Measurements from ENCODE around the gene MEGF11. TPM values are rescaled to one million over a fixed set of nuclear protein-coding genes. Genes with fewer than 3 reads are reported as not detected.

The MEGF11 gene
- polyA plus RNA-seq, 3 donors, result not detected

GRCh38 chr15:66065325-66065724 is 188.2 kb downstream of the MEGF11 start:
- TF ChIP-seq CTCF (IDR thresholded peaks at IDR 0.05), result no peak
- Histone ChIP-seq H3K4me2 (replicated peaks; ENCODE audit: extremely low read depth, low read length, poor library complexity, severe bottlenecking) (no peak overlapping the region), H2AFZ (ENCODE audit: insufficient read depth, low read depth, low read length, poor library complexity, severe bottlenecking) (no peak overlapping the region), H3K36me3 (replicated peaks in 1 of 2; ENCODE audit: control insufficient read depth in 1 of 2, insufficient read depth in 2 of 2, low read length in 2 of 2) (no peaks in the 10 kb centered on the region), H3K9ac (ENCODE audit: insufficient read depth, low read length, poor library complexity, severe bottlenecking) (no peak overlapping the region), H3K27me3 (ENCODE audit: control insufficient read depth in 2 of 2, insufficient read depth in 2 of 2, low read length in 2 of 2) (no peaks in the 10 kb centered on the region), H3K79me2 (ENCODE audit: insufficient read depth, low read length) (no peaks in the 10 kb centered on the region), H3K27ac (ENCODE audit: low read depth in 1 of 2, low read length in 2 of 2) (no peak overlapping the region), H3K4me1 (ENCODE audit: control insufficient read depth in 1 of 2, insufficient read depth in 2 of 2, low read length in 2 of 2) (no peaks in the 10 kb centered on the region), H4K20me1 (ENCODE audit: insufficient read depth, low read length) (no peaks in the 10 kb centered on the region), H3K4me3 (replicated peaks in 1 of 3; ENCODE audit: low read depth in 2 of 3, low read length in 3 of 3) (no peak overlapping the region), H3K9me3 (replicated peaks in 1 of 2; ENCODE audit: control insufficient read depth in 1 of 2, insufficient read depth in 1 of 2, low read length in 2 of 2) (no peaks in the 10 kb centered on the region)
- WGBS (ENCODE audit: insufficient coverage), result 88% methylated on average over 2 of the region's 6 CpGs
- Mint-ChIP-seq H3K27me3 (ENCODE audit: low read depth in 3 of 3) (peaks cover 9 to 13% (median 9%) of the 10 kb centered on the region in 3 donors), H3K36me3 (no peaks in the 10 kb centered on the region), H3K4me1 (no peaks in the 10 kb centered on the region), H3K4me3 (no peak overlapping the region), H3K9me3 (peaks cover 0 to 8% (median 2%) of the 10 kb centered on the region in 7 donors), H3K27ac (no peak overlapping the region)
- intact Hi-C loops (cut with micrococcal nuclease), result no loop called here
- no peak for DNase-seq

- Histone ChIP-seq H3K4me3 (replicated peaks in 1 of 3; ENCODE audit: low read depth in 2 of 3, low read length in 3 of 3) (no peak overlapping the region), H3K27ac (ENCODE audit: low read depth in 1 of 2, low read length in 2 of 2) (no peak overlapping the region), H3K9me3 (replicated peaks in 1 of 2; ENCODE audit: control insufficient read depth in 1 of 2, insufficient read depth in 1 of 2, low read length in 2 of 2) (no peaks in the 10 kb centered on the region), H3K4me2 (replicated peaks; ENCODE audit: extremely low read depth, low read length, poor library complexity, severe bottlenecking) (no peak overlapping the region), H3K36me3 (replicated peaks in 1 of 2; ENCODE audit: control insufficient read depth in 1 of 2, insufficient read depth in 2 of 2, low read length in 2 of 2) (no peaks in the 10 kb centered on the region), H3K79me2 (ENCODE audit: insufficient read depth, low read length) (no peaks in the 10 kb centered on the region), H4K20me1 (ENCODE audit: insufficient read depth, low read length) (no peaks in the 10 kb centered on the region), H3K9ac (ENCODE audit: insufficient read depth, low read length, poor library complexity, severe bottlenecking) (no peak overlapping the region), H3K4me1 (ENCODE audit: control insufficient read depth in 1 of 2, insufficient read depth in 2 of 2, low read length in 2 of 2) (no peaks in the 10 kb centered on the region), H3K27me3 (ENCODE audit: control insufficient read depth in 2 of 2, insufficient read depth in 2 of 2, low read length in 2 of 2) (no peaks in the 10 kb centered on the region), H2AFZ (ENCODE audit: insufficient read depth, low read depth, low read length, poor library complexity, severe bottlenecking) (no peak overlapping the region)
- no peaks in the 10 kb centered on the region for H3K4me1 Mint-ChIP-seq
- H3K9me3 Mint-ChIP-seq, result peaks cover 0 to 8% (median 2%) of the 10 kb centered on the region in 7 donors
- peaks cover 7 to 22% (median 9%) of the 10 kb centered on the region in 3 donors for H3K27me3 Mint-ChIP-seq (ENCODE audit: low read depth in 3 of 3)
- H3K36me3 Mint-ChIP-seq, result no peaks in the 10 kb centered on the region
- intact Hi-C loops (cut with micrococcal nuclease), result no loop called here
- no peak overlapping the region for H3K4me3 Mint-ChIP-seq
- DNase-seq, result no peak
- TF ChIP-seq CTCF (IDR thresholded peaks at IDR 0.05), result no peak
- no peak overlapping the region for H3K27ac Mint-ChIP-seq
These were observed 190.4 kb downstream of the MEGF11 start for GRCh38 chr15:66063147-66063546.
